DMS53 treated with DMSO at 0.1 percent for 48 hours (cell line): ENCODE results near the gene FCGR3B.
"Not testable (repeated sequence)": the region's sequence is repeated elsewhere in the genome, so short reads cannot be mapped to it uniquely, and the experiment has no call there.

Source experiments
- DNase-seq: peaks from one replicate; lab custom pipeline; 2025; ENCODE audit not compliant: unreplicated experiment; lab: John Stamatoyannopoulos, UW

Gene FCGR3B

GRCh38 chr1:161639203-161639602 is 8.2 kb upstream of the FCGR3B start:
- DNase-seq: not testable (repeated sequence)

GRCh38 chr1:161638251-161638993 is 7.4 kb upstream of the FCGR3B start:
- DNase-seq: not testable (repeated sequence)

- DNase-seq: not testable (repeated sequence)
Observed at GRCh38 chr1:161636976-161637375, 6.0 kb upstream of the FCGR3B start.

GRCh38 chr1:161636189-161636782 is 5.3 kb upstream of the FCGR3B start:
- not testable (repeated sequence) for DNase-seq

DNA sequence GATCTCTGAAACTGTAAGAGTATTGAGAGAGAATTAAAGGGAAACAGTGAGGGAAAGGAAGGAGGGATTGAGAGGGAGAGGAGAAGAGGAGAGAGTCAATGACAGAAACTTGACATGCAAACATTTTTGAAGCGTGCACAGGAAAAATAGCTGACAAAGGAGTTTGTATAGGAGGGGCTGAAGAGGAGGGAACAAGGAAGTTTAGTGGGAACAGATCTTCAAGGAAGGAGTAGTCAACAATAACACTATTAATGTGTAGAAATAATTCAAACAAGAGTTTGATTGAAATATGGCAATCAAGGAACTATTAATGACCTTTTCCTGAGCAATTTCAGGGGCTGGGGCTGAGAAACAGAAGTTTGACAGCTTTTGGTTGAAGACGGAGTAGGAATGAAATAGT is 4.0 kb upstream of the FCGR3B start:
- not testable (repeated sequence) for DNase-seq

DNA sequence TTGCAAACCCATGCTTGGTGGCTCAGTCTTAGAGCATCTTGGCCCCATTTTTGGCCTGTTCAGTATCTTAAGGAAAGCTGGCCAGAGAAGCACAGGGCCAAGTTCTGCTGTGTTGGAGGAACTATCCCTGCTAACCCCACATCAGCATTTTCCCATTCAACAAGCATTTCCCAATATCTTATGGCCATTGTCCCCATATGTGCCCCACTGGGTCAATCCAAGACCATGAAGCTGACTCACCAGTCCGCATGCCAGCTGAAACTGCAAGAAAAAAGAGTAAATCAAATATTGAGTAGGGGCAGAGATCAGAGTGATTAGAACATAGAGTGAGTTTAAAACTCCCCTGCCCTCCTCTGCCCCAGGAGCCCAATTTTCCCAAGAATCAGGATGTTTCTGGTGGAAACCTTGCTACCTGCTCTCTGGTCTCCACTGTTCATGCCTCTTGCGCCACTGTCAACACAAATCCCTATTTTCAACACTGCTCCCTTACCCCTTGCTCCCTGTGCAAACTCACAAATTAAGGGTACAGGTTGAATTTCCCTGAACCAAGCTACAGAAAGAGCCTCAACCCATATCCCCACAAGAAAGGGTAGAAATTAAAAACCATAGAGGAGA is 741 bp downstream of the FCGR3B start:
- not testable (repeated sequence) for DNase-seq

DNA sequence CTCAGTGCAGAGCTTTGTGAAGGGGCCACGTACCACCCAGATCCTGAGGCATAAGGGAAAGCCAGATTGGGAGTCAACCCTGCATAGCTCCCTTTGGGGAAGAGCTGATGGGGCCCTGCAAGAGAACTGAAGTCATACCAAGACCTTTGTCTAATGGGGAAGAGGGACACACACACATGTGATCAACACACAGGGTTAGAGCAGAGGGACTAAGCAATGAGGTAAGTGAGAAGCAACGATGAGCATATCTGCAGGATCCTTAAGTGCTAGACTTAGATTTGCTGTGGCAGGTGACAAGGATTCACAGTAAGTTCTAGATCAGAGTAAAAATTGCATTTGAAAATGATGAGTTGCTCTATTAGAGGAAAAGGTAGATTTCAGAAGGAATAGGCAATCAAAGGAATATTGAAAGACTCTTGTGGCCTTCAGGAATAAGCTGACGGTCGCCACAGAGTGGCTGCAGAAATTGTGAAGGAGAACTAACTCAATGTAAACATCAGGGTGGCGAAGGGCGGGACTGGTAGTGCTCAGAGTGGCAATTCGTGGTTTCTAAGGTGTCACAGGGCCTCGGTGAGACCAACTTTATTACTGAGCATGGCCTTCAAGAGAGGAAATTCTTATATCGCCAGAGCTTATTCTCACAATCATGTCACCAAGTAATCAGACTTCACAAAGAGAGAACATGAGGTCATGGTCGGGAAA is 4.4 kb downstream of the FCGR3B start:
- not testable (repeated sequence) for DNase-seq

DNA sequence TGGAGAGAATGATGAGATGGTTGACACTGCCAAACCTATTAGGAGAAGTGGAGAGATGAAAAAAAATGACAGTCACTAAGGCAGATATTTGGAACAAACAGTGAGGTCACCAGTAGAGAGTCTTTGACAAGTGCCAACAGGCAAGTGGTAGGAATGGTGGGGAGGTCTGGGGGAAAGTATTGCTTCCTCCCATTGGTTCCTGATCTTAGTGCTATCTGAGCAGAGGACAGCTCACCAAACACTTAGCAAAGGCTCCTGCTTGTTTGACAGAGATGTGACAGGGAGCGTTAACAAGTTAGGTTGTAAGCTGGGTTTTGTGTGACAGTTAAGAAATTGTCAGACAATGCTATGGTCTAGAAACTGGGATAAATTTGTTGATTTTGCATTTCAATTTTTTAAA is 6.4 kb downstream of the FCGR3B start:
- not testable (repeated sequence) for DNase-seq

GRCh38 chr1:161623401-161624051 is 7.5 kb downstream of the FCGR3B start:
- DNase-seq: not testable (repeated sequence)

GRCh38 chr1:161622054-161622453 is 8.9 kb downstream of the FCGR3B start:
- not testable (repeated sequence) for DNase-seq

DNA sequence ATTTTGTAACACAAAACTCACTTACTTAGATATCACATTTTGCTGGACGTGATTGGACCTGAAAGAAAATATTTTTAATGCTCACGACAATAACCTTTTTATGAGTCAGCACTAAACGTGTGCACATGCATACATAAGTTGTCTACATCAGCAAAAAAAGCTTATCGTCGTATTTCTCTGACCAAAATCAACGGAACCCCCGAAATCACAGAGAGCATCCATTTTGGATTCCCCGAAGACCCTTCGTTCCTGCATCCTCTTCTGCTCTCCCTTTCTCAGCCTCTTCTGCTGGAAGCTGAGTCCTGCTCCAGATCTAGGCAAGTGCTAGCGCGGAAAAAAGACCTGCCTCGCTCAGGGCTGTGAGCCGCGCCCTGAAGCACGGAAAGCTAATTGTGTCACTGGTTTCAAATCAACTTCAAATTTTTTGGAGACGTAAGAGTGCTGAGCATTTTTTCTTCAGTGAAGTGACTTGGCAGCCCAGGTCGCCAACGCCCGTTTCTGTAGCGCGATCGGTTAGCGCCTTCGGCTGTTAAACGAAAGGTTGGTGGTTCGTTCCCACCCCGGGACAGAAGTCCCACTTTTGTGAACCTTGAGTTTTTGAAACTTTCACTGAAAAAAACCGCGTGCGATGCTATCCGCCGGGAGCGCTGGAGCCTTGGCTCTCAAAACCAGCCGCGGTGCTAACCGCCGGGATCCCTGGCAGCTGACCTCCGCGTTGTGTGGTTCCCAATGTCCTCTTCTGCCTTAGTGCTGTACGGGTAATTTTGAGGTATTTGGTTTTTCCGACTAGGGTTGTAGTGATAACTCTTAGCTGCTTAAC is 9.6 kb downstream of the FCGR3B start:
- DNase-seq: not testable (repeated sequence)

GRCh38 chr1:161620399-161620798 is 10.6 kb downstream of the FCGR3B start:
- not testable (repeated sequence) for DNase-seq

- DNase-seq: not testable (repeated sequence)
Observed at GRCh38 chr1:161618517-161618916, 12.5 kb downstream of the FCGR3B start.

DNA sequence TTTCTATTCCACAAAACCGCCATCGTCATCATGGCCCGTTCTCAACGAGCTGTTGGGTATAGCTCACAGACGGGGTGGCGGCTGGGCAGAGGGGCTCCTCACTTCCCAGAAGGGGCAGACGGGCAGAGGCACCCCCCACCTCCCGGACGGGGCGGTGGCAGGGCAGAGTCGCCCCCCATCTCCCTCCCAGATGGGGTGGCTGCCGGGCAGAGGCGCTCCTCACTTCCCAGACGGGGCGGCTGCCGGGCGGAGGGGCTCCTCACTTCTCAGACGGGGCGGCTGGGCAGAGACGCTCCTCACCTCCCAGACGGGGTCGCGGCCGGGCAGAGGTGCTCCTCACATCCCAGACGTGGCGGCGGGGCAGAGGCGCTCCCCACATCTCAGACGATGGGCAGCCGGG is 14.6 kb downstream of the FCGR3B start:
- not testable (repeated sequence) for DNase-seq

GRCh38 chr1:161613142-161613514 is 17.8 kb downstream of the FCGR3B start:
- not testable (repeated sequence) for DNase-seq

DNA sequence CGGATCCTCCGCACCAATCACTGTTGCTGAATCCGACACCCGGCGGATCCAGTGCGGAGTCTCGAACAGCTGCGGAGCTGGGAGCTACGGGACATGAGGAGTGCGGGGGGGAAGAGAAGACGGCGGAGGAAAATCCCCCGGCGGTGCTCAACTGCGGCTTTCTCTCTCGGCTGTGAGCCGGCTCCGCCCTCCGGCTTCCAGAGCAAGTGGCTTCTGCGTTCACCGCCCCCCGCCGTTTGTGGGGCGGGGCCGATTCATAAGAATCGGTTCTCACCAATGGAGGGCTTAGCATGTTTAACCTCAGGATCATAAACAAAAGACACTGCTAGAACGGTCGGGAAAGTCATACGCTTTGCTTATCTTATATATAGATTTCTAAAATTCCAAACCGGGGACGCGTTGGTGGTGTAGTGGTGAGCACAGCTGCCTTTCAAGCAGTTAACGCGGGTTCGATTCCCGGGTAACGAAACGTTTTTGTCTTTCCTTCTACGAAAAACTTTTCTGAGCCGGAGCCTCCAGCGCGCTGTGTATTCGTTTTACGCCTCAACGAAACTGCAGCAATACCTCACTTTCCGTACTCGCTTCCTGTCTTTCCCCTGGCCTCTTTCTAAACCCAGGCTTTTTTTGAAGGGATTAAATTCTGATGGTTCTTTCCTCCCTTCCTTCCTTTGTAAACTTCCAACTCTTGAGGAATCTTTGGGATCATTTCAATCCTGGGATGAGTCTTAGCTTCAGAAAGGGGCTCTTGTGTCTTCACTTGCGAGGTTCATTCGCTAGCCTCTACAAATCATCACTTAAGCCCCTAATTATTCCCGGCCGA is 18.4 kb downstream of the FCGR3B start:
- peak; percentile 95 for DNase-seq

DNA sequence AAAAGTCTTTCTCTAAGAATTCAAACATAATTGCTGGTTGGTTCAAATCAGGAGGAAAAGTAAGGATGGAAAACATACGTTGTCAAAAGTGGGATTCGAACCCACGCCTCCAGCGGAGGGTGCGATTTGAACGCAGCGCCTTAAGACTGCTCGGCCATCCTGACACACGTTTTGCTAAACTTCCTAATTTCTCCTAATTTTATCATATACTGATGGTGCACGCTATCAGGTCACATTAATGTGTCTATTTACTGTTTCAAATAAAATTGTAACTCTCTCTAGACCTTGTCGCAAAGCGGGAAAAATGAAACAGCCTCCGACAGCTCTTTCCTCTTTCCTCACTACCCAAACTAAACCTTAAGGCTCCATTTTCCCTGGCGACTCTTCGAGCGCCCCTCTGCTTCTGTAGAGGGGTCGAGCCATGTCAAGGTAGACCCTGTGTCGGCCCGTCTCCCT is 19.1 kb downstream of the FCGR3B start:
- peak; percentile 53 for DNase-seq

DNA sequence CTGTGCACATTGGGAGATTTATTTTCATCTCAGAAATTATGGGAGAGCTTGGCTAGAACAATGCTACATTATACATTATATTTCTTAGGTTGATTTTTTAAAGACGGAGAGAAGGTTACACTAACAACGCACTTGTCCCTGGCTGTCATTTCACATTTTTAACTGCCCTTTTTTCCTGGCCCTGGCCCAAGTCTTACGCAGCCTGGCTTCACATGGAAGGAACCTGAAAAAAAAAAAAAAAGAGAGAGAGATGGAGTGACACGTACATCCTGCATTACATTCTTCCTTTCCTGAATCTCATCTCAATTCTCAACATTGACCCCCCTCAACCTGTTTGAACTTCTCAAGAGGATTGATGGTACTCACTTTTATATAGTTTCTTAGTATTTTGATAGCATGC is 20.8 kb downstream of the FCGR3B start:
- not testable (repeated sequence) for DNase-seq
